Natural killer cell (primary cell): ENCODE measurements around the gene AZIN2. TPM values are rescaled to one million over a fixed set of nuclear protein-coding genes. Genes with fewer than 3 reads are reported as not detected.

Source experiments
- ATAC-seq, 3 donors: fragments of 150-1000 bp in 2 of 3; fragments of 200-7000 bp in 1 of 3; cut with Tn5 transposase; 1 replicate in 1 of 3; 2 replicates in 2 of 3; pipeline ENCODE4 v1.10.0; 2021; ENCODE audit warnings: mild to moderate bottlenecking in 2 of 3, moderate library complexity in 2 of 3
- DNase-seq, 2 donors: peaks; one replicate each; pipeline versions ENCODE4 v3.0.0 to v3.0.0-alpha.2; 2013 to 2021; ENCODE audit warnings: mixed read lengths in 1 of 2
- H3K27ac ChIP-seq: one replicate; pipeline ENCODE4 v1.5.1; 2013; ENCODE audit warnings: mild to moderate bottlenecking, low read length
- H3K27me3 ChIP-seq: one replicate; pipeline ENCODE4 v1.6.1; 2013; ENCODE audit warnings: low read length; ENCODE audit not compliant: control insufficient read depth, insufficient read depth
- H3K36me3 ChIP-seq: one replicate; pipeline ENCODE4 v1.6.1; 2013; ENCODE audit warnings: low read length; ENCODE audit not compliant: control insufficient read depth, insufficient read depth
- H3K4me1 ChIP-seq: one replicate; pipeline ENCODE4 v1.6.1; 2013; ENCODE audit warnings: low read length; ENCODE audit not compliant: control insufficient read depth, insufficient read depth
- H3K4me3 ChIP-seq: one replicate; pipeline ENCODE4 v1.5.1; 2013; ENCODE audit warnings: low read length
- H3K9me3 ChIP-seq: one replicate; pipeline ENCODE4 v1.6.1; 2013; ENCODE audit warnings: low read length; ENCODE audit not compliant: control insufficient read depth, insufficient read depth
- H3K27ac Mint-ChIP-seq, 2 donors: one replicate each; pipeline ENCODE4 v1.8.0; 2022; ENCODE audit warnings: mild to moderate bottlenecking in 2 of 2, mixed read lengths in 2 of 2, moderate library complexity in 1 of 2
- H3K27me3 Mint-ChIP-seq, 2 donors: one replicate each; pipeline ENCODE4 v1.8.0; 2022; ENCODE audit warnings: low read depth in 2 of 2, mixed read lengths in 2 of 2
- H3K36me3 Mint-ChIP-seq: one replicate; pipeline ENCODE4 v1.8.0; 2022; ENCODE audit warnings: mixed read lengths
- H3K4me1 Mint-ChIP-seq, 2 donors: one replicate each; pipeline ENCODE4 v1.8.0; 2022; ENCODE audit warnings: mixed read lengths in 2 of 2
- H3K4me3 Mint-ChIP-seq: one replicate; pipeline ENCODE4 v1.8.0; 2022; ENCODE audit warnings: mild to moderate bottlenecking, moderate library complexity, mixed read lengths
- H3K9me3 Mint-ChIP-seq, 2 donors: one replicate each; pipeline ENCODE4 v1.8.0; 2022; ENCODE audit warnings: mixed read lengths in 2 of 2
- WGBS: methylation state at CpG from one replicate; pipeline ENCODE4 v1.1.7; 2013; ENCODE audit warnings: missing lambda C conversion rate; ENCODE audit not compliant: insufficient coverage; 5-methylcytosine and 5-hydroxymethylcytosine counted together
- intact Hi-C: fragments of 100-400 bp; cut with micrococcal nuclease; formaldehyde crosslinking; loops from one replicate; pipeline ENCODE4 v1.14.2; 2022
- total RNA-seq, 4 donors: library from RNA; stranded (reverse); fragments of 120-200 nt in 1 of 4; gene quantifications; one replicate each; pipeline versions ENCODE4 v1.2.3 to v1.2.4, GENCODE V29; 2013 to 2022
- TF ChIP-seq, protein P1 (sequence below): fragments of 200-600 bp; IDR thresholded peaks from one replicate; pipeline ENCODE4 v1.8.0; 2022; ENCODE audit warnings: antibody characterized with exemption

Gene AZIN2
- total RNA-seq, 3 donors from 2014 or later (not counting 1 experiment from before 2014, with no cell fraction given) = 1.9 to 5.1 (median 4.1) TPM

DNA sequence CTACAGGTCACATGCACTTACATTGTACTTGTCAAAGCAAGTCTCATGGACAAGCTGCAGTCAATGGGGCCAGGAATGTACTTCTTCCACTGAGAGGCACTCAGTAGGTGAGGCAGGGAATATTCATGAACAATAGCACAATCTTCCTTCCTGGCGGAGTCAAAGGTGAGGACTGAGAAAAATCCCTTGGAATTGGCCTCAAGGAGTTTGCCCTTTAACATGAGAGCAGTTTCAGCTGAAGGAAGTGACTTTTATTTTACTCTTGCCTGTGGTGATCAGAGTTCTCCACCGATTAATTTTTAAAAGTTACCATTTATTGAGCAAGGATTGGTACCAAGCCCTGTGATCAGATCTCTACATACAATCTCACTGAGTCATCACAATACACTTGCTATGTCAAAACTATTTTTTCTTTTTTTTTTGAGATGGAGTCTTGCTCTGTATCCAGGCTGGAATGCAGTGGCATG, 33.1 kb upstream of the AZIN2 start:
- no peak overlapping the region for H3K27ac ChIP-seq
- Mint-ChIP-seq H3K4me3 (no peak overlapping the region), H3K4me1 (peaks cover 12 to 29% of the 10 kb centered on the region in 2 donors), H3K27me3 (peaks cover under 1 to 6% of the 10 kb centered on the region in 2 donors), H3K9me3 (no peaks in the 10 kb centered on the region), H3K27ac (no peak overlapping the region), H3K36me3 (no peaks in the 10 kb centered on the region)
- no peaks in the 10 kb centered on the region for H3K27me3 ChIP-seq
- no peak overlapping the region for H3K4me3 ChIP-seq
- ATAC-seq (no peak), DNase-seq (no peak)
- intact Hi-C loops = loop anchor here (5.0 kb wide), 2 partner anchors 49 to 79 kb away; no protein-coding TSS in a partner anchor
- WGBS = 95% methylated on average over 2 of the region's 2 CpGs
- no peaks in the 10 kb centered on the region for H3K9me3 ChIP-seq
- TF ChIP-seq, protein P1, sequence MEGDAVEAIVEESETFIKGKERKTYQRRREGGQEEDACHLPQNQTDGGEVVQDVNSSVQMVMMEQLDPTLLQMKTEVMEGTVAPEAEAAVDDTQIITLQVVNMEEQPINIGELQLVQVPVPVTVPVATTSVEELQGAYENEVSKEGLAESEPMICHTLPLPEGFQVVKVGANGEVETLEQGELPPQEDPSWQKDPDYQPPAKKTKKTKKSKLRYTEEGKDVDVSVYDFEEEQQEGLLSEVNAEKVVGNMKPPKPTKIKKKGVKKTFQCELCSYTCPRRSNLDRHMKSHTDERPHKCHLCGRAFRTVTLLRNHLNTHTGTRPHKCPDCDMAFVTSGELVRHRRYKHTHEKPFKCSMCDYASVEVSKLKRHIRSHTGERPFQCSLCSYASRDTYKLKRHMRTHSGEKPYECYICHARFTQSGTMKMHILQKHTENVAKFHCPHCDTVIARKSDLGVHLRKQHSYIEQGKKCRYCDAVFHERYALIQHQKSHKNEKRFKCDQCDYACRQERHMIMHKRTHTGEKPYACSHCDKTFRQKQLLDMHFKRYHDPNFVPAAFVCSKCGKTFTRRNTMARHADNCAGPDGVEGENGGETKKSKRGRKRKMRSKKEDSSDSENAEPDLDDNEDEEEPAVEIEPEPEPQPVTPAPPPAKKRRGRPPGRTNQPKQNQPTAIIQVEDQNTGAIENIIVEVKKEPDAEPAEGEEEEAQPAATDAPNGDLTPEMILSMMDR = no peak
- no peaks in the 10 kb centered on the region for H3K36me3 ChIP-seq
- H3K4me1 ChIP-seq = peaks cover 19% of the 10 kb centered on the region

DNA sequence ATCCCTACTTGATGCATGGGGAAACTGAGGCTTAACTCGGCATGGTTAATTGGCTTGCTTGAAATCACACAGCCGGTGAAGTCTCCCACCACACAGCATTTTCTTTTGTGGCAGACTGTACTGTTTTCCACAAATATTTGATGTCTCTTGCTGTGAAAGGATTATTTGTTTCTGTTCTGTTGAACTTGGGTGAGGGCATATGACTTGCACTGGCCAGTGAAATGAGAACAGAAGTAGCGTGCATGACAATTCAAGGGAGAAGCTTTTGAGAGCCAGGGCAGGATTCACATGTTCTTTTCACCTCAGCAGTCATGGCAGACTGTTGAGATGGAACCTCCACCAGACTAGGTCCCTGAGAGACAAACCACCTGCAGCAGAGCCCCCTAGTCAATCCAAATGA, 32.5 kb upstream of the AZIN2 start:
- Mint-ChIP-seq H3K9me3 (no peaks in the 10 kb centered on the region), H3K36me3 (no peaks in the 10 kb centered on the region), H3K4me3 (no peak overlapping the region), H3K4me1 (peaks cover 12 to 29% of the 10 kb centered on the region in 2 donors), H3K27ac (no peak overlapping the region), H3K27me3 (peaks cover 0 to 4% of the 10 kb centered on the region in 2 donors)
- intact Hi-C loops = loop anchor here (5.0 kb wide), 2 partner anchors 49 to 79 kb away; no protein-coding TSS in a partner anchor
- Histone ChIP-seq H3K36me3 (no peaks in the 10 kb centered on the region), H3K27ac (no peak overlapping the region), H3K9me3 (no peaks in the 10 kb centered on the region), H3K27me3 (no peaks in the 10 kb centered on the region), H3K4me3 (no peak overlapping the region), H3K4me1 (peaks cover 19% of the 10 kb centered on the region)
- TF ChIP-seq, protein P1 = no peak
- no peak for ATAC-seq
- no peak for DNase-seq
- WGBS = 84% methylated on average over 2 of the region's 3 CpGs

DNA sequence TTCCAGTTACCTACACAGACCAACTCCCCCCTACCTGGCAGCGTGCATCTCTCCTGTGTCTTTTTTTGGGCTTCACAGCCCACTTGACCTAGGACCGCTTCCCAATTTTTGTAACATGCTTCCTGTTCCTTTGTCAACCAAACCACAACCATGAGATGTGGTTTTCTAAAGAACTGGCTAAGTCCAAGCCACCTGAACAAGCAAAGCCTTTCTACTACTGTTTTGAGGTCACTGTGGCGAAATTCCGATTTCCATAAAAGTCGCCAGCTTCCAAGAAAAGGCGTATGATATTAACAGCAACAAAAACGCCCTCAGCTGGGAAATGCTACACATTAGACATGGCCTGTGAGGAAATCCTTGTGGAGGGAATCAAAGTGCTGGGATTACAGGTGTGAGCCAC, 31.6 kb upstream of the AZIN2 start:
- no peak for DNase-seq
- Histone ChIP-seq H3K4me1 (peaks cover 19% of the 10 kb centered on the region), H3K9me3 (no peaks in the 10 kb centered on the region), H3K27ac (no peak overlapping the region), H3K36me3 (no peaks in the 10 kb centered on the region), H3K27me3 (no peaks in the 10 kb centered on the region), H3K4me3 (no peak overlapping the region)
- H3K27ac Mint-ChIP-seq = no peak overlapping the region
- intact Hi-C loops = loop anchor here (5.0 kb wide), 2 partner anchors 48 to 78 kb away; no protein-coding TSS in a partner anchor
- no peak overlapping the region for H3K4me3 Mint-ChIP-seq
- 22% methylated on average over 7 of the region's 7 CpGs for WGBS
- ATAC-seq = no peak
- peaks cover 0 to 4% of the 10 kb centered on the region in 2 donors for H3K27me3 Mint-ChIP-seq
- H3K36me3 Mint-ChIP-seq = no peaks in the 10 kb centered on the region
- H3K9me3 Mint-ChIP-seq = no peaks in the 10 kb centered on the region
- TF ChIP-seq, protein P1 = no peak
- H3K4me1 Mint-ChIP-seq = peaks cover 12 to 29% of the 10 kb centered on the region in 2 donors
